GM19035 (cell line): ENCODE measurements around the gene RANBP3L.
"Not testable (repeated sequence)": the region's sequence is repeated elsewhere in the genome, so short reads cannot be mapped to it uniquely, and the experiment has no call there.

Experiments used
- ATAC-seq: cut with Tn5 transposase; IDR thresholded peaks from one replicate; pipeline ENCODE4 v1.9.1; 2021; ENCODE audit not compliant: unreplicated experiment

Gene RANBP3L, protein sequence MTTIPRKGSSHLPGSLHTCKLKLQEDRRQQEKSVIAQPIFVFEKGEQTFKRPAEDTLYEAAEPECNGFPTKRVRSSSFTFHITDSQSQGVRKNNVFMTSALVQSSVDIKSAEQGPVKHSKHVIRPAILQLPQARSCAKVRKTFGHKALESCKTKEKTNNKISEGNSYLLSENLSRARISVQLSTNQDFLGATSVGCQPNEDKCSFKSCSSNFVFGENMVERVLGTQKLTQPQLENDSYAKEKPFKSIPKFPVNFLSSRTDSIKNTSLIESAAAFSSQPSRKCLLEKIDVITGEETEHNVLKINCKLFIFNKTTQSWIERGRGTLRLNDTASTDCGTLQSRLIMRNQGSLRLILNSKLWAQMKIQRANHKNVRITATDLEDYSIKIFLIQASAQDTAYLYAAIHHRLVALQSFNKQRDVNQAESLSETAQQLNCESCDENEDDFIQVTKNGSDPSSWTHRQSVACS

DNA sequence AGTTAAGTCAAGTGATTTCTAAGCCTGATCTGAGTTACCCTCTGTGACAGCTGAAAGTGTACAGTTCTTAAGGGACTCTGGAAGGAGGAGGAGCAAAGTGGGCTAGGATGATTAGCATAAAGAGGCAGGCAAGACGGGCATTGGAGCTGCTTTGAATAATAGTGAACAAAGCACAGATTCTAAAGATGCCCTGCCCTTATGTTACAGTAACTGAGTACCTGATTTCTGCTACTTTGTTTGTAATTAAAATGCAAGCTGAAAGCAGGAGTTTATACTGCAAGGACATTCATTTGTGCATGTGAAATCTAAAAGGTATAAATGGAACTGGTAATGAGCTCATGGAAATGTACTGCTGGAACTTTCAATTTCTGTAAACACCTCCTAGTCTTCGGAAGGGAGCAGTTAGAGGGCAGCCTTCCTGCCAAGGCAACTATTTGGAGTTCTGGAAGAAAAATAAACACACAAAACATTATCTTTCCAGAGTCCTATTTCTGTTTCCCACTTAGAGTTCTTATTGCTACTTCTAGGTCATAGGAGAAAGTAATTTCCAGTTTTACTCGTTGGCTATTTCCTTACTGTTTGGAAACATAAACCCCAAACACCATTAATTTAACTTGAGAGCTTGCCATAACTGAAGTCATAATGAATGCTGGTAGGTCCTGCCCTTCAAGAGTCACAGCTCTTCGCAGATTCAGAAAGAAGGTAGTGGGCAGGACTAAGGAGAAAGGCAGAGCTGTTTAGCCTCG is at the start of gene RANBP3L:
Gene RANBP3L, minus strand, starts transcription at position 45 of the 746 bp plus-strand sequence. CDS start 486 bp downstream, outside the sequence.
- peak; percentile 54 for ATAC-seq

DNA sequence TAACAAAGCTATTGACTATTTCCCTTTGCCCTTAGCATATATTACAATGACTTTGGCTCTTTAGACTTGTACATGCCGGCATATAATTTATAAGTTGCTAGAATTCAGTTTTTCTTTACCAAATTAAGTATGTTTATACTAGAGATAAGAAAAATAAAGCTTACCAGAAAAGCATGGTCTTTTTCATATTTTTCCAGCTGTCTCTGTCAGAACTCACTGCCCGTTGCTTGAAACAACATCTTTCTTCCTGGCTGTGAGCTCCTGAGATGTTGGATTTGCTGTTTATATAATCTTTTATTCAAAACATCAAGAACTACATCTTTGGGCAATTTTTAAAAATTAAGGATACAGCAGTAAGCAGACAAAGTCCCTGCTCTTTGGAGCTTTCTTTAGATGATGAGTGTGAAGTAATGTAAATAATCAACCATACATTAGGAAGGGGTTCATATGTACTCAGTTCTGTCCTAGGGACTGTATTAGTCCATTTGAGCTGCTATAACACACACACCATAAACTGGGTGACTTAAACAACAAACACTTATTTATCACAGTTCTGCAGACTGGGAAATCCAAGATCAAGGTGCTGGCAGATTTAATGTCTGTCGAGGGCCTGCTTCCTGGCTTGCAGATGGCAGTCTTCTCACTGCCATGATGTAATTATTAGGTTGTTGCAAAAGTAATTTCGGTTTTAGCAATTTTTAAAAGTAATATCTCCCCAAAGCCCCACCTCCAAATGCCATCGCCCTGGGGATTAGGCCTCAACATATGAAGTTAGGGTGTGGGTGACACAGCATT is 45.4 kb upstream of the RANBP3L start:
- no peak for ATAC-seq

DNA sequence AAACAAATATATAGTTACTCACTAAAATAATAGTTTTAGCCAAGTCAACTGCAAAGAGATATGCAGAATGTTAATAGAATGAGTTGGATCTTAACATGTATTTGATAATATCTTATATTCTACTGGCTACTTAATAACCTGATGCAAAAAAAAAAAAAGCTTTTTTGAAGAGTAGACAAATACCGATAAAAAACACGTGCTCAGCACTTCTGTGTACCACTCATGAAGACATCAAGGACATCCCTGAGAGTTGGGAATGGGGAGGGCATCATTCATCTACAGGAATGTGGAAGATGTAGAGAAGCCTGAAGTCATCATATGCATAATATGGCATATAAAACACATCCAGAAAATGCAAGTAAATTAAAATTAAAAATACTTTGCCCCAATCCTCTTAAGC is 43.2 kb upstream of the RANBP3L start:
- ATAC-seq: no peak

DNA sequence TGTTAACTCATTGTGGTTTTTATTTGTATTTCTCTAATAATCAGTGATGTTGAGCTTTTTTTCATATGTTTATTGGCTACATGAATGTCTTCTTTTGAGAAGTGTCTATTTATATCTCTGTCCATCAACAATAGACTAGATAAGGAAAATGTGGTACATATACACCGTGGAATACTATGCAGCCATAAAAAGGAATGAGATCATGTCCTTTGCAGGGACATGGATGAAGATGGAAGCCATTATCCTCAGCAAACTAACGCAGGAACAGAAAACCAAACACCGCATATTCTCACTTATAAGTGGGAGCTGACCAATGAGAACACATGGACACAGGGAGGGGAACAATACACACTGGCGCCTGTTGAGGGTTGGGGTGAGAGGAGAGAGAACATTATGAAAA is 40.0 kb upstream of the RANBP3L start:
- ATAC-seq: not testable (repeated sequence)

DNA sequence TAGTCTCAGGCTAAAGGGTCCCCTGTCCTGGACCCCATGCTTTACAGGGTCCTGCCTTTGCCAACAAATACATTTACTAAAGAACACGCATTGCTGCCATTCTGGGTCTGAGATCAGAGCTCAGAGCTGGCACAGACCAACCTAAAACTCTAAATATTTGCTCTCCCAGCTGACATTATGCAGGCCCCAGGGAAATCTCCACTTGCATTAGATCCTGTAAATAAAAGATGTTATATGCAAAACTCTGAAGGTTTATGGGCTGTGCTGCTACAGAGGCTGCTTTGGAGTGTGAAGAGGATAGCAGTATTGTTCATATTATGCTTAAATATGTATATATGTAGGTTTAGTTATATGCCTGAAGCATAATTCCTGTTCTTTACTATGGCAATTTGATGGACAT is 35.9 kb upstream of the RANBP3L start:
- no peak for ATAC-seq

DNA sequence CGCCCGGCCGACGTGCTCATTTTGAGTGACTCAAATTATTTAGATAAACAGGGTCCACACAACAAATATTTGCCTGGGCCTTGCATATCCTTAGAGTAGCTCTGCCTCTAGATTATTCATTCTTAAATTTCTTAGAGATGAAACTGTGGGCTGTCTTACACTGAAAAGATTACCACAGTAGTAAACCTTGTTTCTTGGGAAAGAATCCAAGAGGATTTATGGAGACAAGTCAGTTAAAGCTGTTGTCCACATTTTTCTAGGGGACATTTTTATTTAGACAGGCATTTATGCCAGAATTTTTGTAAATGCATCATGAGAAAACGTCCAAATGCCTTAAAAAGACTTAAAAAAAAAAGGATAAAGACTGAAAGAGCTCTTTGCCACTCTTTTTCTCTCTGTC is 32.6 kb upstream of the RANBP3L start:
- no peak for ATAC-seq

DNA sequence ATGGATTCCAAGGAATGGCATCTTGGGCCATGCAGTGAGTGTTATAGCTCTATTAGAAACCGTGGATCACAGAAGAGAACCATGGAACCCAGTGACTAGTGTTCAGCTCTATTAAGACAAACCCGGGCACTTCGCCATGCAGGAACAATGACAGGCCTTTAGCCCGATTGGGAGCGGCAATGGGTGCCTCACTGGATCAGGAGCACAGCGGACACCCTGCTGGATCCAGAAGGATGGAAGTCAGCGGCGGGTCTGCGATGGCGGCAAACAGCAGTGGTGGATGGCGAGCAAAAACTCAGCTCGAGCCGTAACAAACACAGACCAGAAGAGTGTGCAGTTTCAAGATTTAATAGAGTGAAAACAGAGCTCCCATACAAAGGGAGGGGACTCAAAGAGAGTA is 31.0 kb upstream of the RANBP3L start:
- ATAC-seq: not testable (repeated sequence)

DNA sequence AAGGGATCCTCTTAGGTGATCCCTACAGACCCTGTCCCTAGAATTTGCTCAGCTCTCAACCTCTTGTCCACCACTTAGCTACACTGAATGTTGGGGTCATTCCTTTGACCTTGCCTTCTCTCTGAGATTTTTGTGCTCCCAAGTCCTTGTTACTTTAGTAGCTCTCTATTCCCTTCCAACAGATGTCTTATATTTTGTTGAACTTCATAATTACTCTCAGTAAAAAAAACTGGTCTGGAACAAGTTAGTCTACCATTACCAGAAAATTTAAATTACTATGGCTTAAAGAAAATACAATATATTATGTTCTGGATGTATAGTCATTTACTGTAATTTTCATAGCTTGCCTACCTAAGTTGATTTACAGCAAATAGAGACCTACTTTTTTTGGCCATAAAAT is 23.5 kb upstream of the RANBP3L start:
- ATAC-seq: no peak

DNA sequence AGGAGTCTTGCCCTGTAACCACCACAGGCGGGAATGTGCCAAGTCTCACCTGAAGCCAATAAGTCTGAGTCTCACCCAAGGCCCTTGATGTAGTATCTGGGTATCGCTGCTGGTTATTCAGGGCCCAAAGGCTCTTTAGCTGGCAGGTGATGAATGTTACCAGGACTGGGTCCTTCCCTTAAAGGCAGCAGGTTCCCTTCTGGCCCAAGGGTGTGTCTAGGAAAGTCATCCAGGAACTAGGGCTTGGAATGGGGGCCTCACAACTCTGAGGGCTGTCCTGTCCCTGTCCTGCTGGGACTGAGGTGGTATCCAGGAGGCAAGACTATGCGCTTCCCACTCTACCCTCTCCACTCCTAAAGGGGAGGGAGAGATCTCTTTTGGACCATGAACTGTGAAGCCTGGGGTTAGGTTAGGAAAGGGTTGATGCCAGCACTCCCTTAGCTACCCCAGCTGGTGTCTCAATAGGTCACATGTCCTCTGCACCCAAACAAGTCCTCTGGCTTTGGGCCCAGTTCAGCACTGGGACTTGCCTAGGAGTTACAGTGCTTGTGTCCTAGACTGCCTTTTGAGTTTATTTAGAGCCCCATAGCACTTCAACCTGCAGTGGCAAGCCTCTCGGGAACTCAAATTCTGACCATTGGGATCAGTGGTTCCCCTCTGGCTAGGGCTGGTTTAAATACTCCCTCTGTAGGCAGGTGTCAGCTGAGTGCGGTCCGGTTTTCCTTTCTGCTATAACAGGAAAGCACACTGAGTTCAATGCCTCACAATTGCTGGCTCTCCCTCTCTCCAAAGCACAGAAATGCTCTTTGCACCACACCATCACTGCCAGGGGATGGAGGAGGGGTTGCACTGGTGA is 22.5 kb upstream of the RANBP3L start:
- no peak for ATAC-seq

DNA sequence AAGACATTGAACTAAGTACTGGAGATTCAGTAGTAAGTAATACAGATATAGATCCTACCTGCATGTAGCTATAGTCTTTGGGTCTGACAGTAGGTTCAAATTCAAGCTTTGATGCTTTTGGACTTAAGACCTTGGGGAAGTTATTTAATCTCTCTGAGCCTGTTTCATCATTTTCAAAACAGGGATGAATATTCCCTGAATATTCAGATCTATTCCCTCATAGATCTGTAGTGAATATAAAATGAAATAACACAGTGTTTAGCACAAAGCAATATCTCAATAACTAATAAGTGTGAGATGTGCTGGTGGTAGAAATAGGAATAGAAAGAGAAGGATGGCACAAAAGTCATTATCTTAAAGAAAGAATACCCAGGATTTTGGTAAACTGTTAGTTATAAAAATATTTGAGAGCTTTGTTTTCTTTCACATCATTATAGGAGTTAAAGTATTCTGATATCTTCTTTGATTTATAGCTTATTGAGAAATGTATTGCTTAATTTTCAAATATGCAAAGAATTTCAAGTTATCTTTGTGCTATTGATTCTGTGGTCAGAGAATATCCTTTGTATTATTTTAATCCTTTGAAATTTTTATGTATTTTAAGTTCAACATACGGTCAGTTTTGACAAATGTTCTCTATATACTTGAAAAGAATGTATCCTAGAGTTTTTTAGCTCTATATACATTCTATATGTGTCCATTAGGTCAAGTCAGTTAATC is 11.4 kb upstream of the RANBP3L start:
- no peak for ATAC-seq

DNA sequence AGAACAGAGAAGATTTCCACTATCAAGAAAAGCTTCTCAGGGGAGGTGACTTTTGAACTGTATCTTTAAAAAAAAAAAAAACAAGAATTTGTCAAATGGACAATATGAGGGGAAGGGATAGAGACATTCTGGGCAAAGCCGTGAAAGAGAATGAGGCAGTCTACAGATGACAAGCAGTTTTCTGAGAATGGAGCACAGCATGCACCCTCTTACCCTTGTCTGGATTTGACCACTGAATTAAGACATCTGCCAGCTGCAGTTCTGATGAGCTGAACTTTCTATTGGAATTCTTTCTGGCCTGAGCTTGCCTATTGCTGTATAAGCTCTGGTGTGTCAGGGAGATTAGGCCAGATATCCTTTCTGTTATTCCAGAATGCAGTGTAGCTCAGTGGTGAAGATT is 10.3 kb upstream of the RANBP3L start:
- no peak for ATAC-seq

DNA sequence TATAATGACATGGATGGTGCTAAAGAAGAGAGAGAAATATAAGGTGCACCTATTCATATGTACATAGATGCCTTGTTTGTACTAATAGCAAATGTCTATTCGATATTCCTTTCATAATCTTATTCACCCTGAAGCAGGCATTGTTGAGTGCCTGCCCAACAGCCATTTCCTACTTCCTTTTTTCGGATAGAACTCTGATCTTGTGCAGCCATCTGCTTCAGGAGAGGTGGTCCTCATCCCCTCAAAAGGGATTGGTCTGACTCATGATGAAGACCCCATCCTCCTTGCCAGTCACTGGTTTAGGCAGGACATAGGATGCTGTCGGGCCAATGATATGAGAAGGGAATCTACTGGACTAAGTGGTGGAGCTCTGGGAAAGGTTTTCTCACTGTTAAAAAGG is 8.4 kb upstream of the RANBP3L start:
- no peak for ATAC-seq

DNA sequence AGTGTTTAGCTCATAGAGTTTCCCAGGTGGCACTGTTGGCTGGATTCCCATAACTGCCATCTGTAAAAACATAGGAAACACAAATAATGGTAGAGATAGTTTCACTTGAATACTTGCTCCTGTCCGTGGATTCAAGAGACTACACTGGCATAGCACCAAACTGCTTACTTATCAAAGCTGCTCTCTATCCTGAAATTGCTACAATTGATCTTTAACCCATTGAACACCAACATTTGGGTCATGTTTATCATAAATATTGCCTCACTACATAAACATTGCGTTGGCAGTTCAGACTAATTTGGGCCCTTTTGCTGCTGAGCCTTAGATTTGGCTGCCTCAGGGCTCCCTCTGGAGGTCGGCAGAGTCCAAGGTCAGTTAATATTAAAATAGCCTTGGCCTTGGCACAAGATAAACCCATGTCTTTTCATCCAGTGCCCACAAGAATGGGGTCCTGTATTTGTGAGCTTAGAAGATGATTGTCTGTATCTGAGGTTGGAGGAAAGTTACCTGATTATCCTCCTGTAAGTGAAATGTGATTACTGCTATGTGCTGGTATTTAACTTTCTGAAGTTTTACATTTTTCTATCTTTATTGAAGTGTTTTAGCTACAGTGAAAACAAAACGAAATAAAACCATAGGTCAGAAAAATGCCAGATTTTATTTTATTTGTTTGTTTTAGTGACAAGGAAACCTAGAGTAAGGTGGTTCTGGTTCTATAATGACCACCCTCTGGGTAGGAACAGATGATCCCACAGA is 4.0 kb upstream of the RANBP3L start:
- peak; percentile 79 for ATAC-seq

DNA sequence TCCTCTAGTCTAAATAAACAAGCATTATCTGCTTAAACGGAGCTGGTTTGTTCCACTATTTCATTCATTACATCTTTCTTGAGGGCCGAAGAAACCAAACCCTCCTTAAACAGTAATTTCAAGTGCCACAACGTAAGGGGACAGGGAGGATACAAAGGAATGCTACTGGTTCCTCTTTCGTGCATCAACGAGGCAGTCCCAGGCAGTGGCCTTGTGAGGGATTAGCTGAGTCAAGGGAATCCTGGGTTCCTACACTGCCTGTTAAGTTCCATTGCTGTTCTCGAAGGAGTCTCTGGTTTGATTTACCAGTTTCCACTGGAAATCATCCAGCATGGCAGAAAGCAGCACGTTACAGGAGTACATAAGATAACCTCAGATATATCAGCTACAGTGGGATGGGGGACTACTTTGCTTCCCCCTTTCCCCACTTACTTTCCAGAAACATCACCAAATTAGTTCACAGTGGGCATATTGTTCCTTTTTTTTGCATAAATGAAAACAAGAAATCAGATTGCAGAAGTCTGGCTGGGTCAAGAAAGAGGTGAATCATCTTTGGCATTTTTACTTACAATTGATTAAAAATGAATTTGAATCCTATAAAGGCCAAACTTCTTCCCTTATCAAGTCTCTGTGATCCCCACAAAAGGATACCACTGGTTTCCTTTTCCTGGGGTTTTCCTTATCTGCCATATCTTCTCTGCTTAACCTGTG is 2.5 kb upstream of the RANBP3L start:
- ATAC-seq: no peak

DNA sequence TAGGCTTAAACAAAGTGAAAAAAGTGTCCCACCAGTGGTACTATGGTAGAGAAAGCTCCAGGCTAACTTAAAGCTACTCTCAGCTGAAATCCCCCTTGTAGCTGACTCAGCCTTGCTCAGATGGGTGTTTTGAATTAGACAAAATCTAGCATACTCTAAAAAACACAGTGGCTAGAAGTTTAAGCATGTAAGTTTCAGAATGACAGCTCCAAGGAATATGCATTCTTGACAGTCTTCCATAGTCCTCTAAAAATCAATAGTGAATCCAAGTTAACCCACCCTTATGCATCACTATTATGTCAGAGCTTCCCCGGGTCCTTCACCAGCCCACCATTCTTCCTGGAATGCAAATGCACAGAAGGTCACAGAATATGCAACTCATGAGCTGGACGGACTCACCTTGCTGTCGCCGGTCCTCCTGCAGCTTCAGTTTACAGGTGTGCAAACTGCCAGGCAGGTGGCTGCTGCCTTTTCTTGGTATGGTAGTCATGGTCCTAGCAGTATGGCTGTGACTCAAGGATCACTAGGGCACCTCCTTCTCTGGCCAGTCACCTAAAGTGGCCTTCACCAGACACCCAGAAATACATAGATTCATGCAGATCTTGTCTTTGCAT is 668 bp downstream of the RANBP3L start:
- ATAC-seq: no peak

DNA sequence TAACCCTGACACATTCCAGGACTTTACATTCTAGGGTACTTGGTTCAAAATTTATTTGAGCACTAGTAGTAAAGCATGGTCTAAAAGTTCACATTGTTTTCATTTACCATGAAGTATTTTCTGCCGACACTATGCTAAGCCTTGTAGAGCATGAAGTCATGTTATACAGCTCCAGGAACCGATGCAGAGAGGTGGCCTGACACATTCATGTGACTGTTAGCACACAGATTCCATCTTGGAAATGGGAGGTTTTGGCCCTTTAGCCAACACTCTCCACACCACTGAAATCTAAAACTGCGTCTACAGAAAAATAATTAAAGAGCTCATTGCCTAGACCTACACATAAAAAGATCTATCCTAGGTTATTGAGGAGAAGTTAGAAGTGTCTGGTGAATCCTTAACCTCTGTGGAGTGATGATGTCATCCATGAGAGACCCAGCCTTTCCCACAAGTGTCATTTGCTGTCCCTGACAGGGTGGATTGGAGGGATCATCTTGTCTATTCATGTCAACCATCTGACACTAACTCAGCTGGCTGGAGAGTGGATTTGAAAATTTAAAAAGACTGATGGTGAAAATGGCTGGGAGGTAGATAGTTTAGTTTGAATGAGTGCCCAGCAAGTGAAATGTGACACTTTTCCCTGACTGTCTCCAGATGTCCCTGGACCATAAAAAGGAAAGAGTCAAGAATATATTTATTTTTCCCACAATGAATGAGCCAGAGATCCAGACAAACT is 1.3 kb downstream of the RANBP3L start:
- ATAC-seq: no peak

DNA sequence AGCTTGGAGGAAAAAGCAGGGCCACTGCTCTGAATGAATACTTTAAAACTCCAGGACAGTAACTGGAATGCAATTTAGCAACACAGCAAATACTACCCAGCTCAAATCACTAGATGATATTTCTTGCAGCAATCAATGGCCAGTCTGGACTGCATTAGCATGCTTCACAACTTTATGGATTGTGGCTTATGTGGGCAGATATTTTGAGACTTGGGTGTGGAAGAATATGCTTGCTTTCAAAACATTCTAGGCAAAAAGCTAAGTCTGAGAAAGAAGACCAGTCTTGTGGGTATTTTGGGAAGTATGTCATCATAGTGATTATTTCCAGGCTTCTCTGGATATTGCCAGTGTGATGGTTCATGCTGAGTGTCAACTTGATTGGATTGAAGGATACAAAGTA is 3.1 kb downstream of the RANBP3L start:
- no peak for ATAC-seq
